Breast epithelium (tissue), 4 donors: ENCODE data around the gene KATNAL2. TPM values are rescaled to one million over a fixed set of nuclear protein-coding genes. Genes with fewer than 3 reads are reported as not detected.

Source experiments
- DNase-seq, 2 donors: peaks; one replicate each; pipeline ENCODE4 v3.0.0-alpha.2; 2019; ENCODE audit warnings: low spot score in 2 of 2
- H3K27ac ChIP-seq, 2 donors: fragments of 200-600 bp; sonication (generic) in 1 of 2; one replicate each; pipeline ENCODE4 v1.5.1; 2016 to 2019; ENCODE audit warnings: mild to moderate bottlenecking in 1 of 2
- H3K27me3 ChIP-seq, 2 donors: fragments of 200-600 bp; sonication (generic) in 1 of 2; one replicate each; pipeline versions ENCODE4 v1.5.1 to v1.6.0; 2017 to 2019; ENCODE audit warnings: control low read depth in 1 of 2, mild to moderate bottlenecking in 1 of 2
- H3K36me3 ChIP-seq: fragments of 200-600 bp; one replicate; pipeline ENCODE4 v1.5.1; 2019
- H3K4me1 ChIP-seq, 2 donors: fragments of 200-600 bp; sonication (generic); one replicate each; pipeline ENCODE4 v1.5.1; 2016 to 2019; ENCODE audit warnings: control low read depth in 1 of 2
- H3K4me3 ChIP-seq, 3 donors: fragments of 200-600 bp; sonication (generic); 1 replicate in 2 of 3; 2 replicates in 1 of 3; pipeline ENCODE4 v1.5.1; 2016 to 2019; ENCODE audit warnings: mild to moderate bottlenecking in 3 of 3, moderate library complexity in 2 of 3
- H3K9me3 ChIP-seq, 2 donors: fragments of 200-600 bp; sonication (generic) in 1 of 2; one replicate each; pipeline ENCODE4 v1.5.1; 2016 to 2019; ENCODE audit warnings: control low read depth in 1 of 2
- POLR2A ChIP-seq: fragments of 450-650 bp; IDR thresholded peaks from one replicate; pipeline ENCODE4 v1.6.1; 2016; ENCODE audit warnings: antibody characterized with exemption, mild to moderate bottlenecking, moderate library complexity
- POLR2AphosphoS5 ChIP-seq, 3 donors: sonication (generic); formaldehyde crosslinking; IDR thresholded peaks; one replicate each; pipeline ENCODE4 v1.6.1; 2017; ENCODE audit warnings: antibody characterized with exemption in 3 of 3
- intact Hi-C: fragments of 100-400 bp; cut with DNase I; formaldehyde crosslinking; loops from one replicate; pipeline ENCODE4 v1.15.1; 2023; ENCODE audit warnings: low total_unique reads
- total RNA-seq, 3 donors: library from RNA; depleted of rRNA; stranded (reverse); fragments of >200 nt; gene quantifications; one replicate each; pipeline ENCODE4 v1.1.0, GENCODE V29; 2016
- TF ChIP-seq, protein P1 (sequence below), 3 donors: fragments of 450-650 bp; IDR thresholded peaks; one replicate each; pipeline ENCODE4 v1.5.1; 2016 to 2017; ENCODE audit warnings: antibody characterized with exemption in 3 of 3, mild to moderate bottlenecking in 3 of 3, moderate library complexity in 3 of 3

Gene KATNAL2
- total RNA-seq, 3 donors from 2014 or later: 8.2 to 16.8 (median 9.1) TPM

- Histone ChIP-seq H3K9me3 (no peaks in the 10 kb centered on the region), H3K36me3 (no peaks in the 10 kb centered on the region), H3K27me3 (no peaks in the 10 kb centered on the region), H3K27ac (no peak overlapping the region), H3K4me1 (no peaks in the 10 kb centered on the region), H3K4me3 (no peak overlapping the region)
- no peak for DNase-seq
- TF ChIP-seq, protein P1, sequence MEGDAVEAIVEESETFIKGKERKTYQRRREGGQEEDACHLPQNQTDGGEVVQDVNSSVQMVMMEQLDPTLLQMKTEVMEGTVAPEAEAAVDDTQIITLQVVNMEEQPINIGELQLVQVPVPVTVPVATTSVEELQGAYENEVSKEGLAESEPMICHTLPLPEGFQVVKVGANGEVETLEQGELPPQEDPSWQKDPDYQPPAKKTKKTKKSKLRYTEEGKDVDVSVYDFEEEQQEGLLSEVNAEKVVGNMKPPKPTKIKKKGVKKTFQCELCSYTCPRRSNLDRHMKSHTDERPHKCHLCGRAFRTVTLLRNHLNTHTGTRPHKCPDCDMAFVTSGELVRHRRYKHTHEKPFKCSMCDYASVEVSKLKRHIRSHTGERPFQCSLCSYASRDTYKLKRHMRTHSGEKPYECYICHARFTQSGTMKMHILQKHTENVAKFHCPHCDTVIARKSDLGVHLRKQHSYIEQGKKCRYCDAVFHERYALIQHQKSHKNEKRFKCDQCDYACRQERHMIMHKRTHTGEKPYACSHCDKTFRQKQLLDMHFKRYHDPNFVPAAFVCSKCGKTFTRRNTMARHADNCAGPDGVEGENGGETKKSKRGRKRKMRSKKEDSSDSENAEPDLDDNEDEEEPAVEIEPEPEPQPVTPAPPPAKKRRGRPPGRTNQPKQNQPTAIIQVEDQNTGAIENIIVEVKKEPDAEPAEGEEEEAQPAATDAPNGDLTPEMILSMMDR (IDR thresholded peaks at IDR 0.05): no peak
- no peak for TF ChIP-seq POLR2A
- TF ChIP-seq POLR2AphosphoS5 (IDR thresholded peaks at IDR 0.05): no peak
- intact Hi-C loops: no loop called here
Measured at GRCh38 chr18:47062471-47062870, 145.1 kb downstream of the KATNAL2 start.

GRCh38 chr18:47063096-47063495 lies 145.7 kb downstream of the KATNAL2 start:
- Histone ChIP-seq H3K4me1 (no peaks in the 10 kb centered on the region), H3K27me3 (no peaks in the 10 kb centered on the region), H3K9me3 (no peaks in the 10 kb centered on the region), H3K4me3 (no peak overlapping the region), H3K27ac (no peak overlapping the region), H3K36me3 (no peaks in the 10 kb centered on the region)
- intact Hi-C loops: no loop called here
- TF ChIP-seq POLR2A: no peak
- no peak for TF ChIP-seq POLR2AphosphoS5 (IDR thresholded peaks at IDR 0.05)
- TF ChIP-seq, protein P1 (IDR thresholded peaks at IDR 0.05): no peak
- DNase-seq: no peak

GRCh38 chr18:47067648-47068047 lies 150.2 kb downstream of the KATNAL2 start:
- H3K4me3 ChIP-seq: no peak overlapping the region
- H3K36me3 ChIP-seq: no peaks in the 10 kb centered on the region
- H3K9me3 ChIP-seq: no peaks in the 10 kb centered on the region
- H3K27me3 ChIP-seq: no peaks in the 10 kb centered on the region
- H3K27ac ChIP-seq: no peak overlapping the region
- intact Hi-C loops: no loop called here
- TF ChIP-seq POLR2A (no peak), POLR2AphosphoS5 (IDR thresholded peaks at IDR 0.05) (no peak)
- TF ChIP-seq, protein P1 (IDR thresholded peaks at IDR 0.05): no peak
- H3K4me1 ChIP-seq: no peaks in the 10 kb centered on the region
- no peak for DNase-seq

DNA sequence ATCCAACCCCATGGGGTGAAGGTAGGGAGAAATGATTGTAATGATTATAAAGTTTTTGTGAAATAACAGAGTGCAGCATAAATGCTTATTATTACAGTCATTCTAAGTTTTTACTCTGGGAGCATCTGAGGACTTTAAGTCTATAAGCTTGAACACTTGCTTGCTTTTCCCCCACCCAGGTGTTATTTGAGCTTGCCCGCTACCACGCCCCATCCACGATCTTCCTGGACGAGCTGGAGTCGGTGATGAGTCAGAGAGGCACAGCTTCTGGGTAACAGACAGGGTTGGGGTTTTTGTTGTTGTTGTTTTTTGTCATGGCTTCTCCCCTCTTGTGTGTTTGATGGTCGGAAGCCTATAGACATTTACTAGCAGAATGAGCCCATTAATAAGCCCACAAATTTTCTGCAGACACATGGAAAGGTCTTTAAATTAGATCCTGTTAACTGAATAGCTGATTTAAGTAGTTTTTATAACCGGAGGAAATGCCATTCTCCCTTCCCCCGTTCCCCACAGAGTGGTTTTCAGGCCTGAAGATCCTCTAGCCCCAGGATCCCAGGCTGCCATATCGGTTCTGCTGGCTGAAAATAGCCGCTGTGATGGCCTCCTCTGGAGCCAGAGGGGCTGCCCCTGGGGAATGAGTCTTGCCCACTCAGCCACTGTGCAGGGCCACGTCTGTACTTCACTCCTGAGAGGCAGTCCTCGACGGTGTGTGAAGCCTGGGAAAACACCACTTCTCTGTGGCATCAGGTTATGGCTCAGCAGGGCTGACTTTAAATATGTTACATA lies 157.9 kb downstream of the KATNAL2 start:
- no peaks in the 10 kb centered on the region for H3K4me1 ChIP-seq
- H3K27me3 ChIP-seq: no peaks in the 10 kb centered on the region
- DNase-seq: no peak
- intact Hi-C loops: no loop called here
- H3K9me3 ChIP-seq: no peaks in the 10 kb centered on the region
- no peak overlapping the region for H3K27ac ChIP-seq
- no peak overlapping the region for H3K4me3 ChIP-seq
- no peak for TF ChIP-seq POLR2AphosphoS5 (IDR thresholded peaks at IDR 0.05)
- no peak for TF ChIP-seq POLR2A
- TF ChIP-seq, protein P1 (IDR thresholded peaks at IDR 0.05): no peak
- H3K36me3 ChIP-seq: no peaks in the 10 kb centered on the region

DNA sequence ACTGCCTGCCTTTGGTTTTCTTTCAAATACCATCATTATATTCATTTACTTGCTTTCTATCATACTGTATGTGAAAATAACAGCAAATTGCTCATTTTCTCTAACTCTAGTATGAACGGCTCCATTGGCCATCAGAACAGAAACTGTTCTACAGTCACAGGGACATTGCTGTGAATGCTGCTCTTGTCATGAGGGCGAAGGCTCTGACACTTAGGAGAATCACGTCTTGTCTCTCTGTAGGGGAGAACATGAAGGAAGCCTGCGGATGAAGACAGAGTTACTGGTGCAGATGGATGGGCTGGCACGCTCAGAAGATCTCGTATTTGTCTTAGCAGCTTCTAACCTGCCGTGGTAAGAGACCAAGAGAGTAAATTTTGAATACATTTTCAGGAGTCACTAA lies 159.7 kb downstream of the KATNAL2 start:
- H3K27ac ChIP-seq: no peak overlapping the region
- intact Hi-C loops: no loop called here
- no peaks in the 10 kb centered on the region for H3K27me3 ChIP-seq
- no peaks in the 10 kb centered on the region for H3K9me3 ChIP-seq
- DNase-seq: no peak
- TF ChIP-seq, protein P1 (IDR thresholded peaks at IDR 0.05): no peak
- TF ChIP-seq POLR2AphosphoS5 (IDR thresholded peaks at IDR 0.05): no peak
- TF ChIP-seq POLR2A: no peak
- H3K4me1 ChIP-seq: no peaks in the 10 kb centered on the region
- H3K4me3 ChIP-seq: no peak overlapping the region
- H3K36me3 ChIP-seq: no peaks in the 10 kb centered on the region
